Retinal pigment epithelial cell (primary cell): Measurements from ENCODE around the gene SND1.

Source experiments
- DNase-seq: peaks from one replicate; pipeline ENCODE4 v3.0.0-alpha.2; 2010; ENCODE audit warnings: low read depth
- H3K4me3 ChIP-seq: 2 replicates; pipeline ENCODE4 v1.5.1; 2011; ENCODE audit warnings: mild to moderate bottlenecking, low read length, control low read depth, moderate library complexity
- TF ChIP-seq, protein P1 (sequence below): conservative IDR thresholded peaks from 2 replicates; pipeline ENCODE4 v1.5.1; 2011; ENCODE audit warnings: low read depth, low read length, control low read depth, inconsistent platforms

Gene SND1

DNA sequence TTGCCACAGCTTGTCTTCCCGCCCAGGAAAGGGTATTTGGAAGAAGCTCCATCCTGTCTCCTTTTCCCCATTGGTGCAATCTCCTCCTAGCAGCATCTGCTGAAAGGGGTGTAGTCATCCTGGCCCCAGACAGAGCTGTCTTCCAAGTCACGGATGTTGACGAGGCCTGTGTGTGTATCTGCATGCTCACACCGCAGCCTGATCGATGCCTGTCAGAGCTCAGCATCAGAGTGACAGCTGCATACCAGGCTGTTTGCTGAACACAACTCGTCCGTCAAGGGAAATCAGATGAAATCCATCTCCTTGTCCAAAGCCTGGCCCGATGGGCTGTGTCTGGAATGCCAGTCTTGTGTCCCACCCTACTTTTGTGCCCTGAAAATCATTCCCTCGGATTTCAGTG is 400.4 kb downstream of the SND1 start:
- TF ChIP-seq, protein P1, sequence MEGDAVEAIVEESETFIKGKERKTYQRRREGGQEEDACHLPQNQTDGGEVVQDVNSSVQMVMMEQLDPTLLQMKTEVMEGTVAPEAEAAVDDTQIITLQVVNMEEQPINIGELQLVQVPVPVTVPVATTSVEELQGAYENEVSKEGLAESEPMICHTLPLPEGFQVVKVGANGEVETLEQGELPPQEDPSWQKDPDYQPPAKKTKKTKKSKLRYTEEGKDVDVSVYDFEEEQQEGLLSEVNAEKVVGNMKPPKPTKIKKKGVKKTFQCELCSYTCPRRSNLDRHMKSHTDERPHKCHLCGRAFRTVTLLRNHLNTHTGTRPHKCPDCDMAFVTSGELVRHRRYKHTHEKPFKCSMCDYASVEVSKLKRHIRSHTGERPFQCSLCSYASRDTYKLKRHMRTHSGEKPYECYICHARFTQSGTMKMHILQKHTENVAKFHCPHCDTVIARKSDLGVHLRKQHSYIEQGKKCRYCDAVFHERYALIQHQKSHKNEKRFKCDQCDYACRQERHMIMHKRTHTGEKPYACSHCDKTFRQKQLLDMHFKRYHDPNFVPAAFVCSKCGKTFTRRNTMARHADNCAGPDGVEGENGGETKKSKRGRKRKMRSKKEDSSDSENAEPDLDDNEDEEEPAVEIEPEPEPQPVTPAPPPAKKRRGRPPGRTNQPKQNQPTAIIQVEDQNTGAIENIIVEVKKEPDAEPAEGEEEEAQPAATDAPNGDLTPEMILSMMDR = no peak
- no peak overlapping the region for H3K4me3 ChIP-seq
- no peak for DNase-seq

DNA sequence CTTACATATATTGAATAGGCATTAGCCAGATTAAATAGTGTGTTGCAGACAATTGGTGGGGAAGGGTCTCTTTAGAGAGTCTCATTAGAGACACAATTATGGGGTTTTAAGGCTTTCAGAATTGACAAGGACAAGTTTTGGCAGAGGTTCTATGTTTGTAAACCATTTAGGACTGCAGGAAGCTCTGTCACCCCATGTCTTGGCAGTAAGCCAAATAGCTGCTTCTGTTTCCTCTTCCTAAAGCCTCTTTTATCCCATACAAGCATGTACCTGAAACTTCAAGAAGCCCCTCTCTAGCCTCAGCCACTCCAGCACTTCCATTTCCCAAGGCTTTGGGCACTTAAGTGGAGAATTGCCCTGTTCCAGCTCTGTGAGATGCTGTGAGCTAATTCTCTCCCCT is 401.0 kb downstream of the SND1 start:
- no peak for DNase-seq
- TF ChIP-seq, protein P1 = no peak
- no peak overlapping the region for H3K4me3 ChIP-seq

DNA sequence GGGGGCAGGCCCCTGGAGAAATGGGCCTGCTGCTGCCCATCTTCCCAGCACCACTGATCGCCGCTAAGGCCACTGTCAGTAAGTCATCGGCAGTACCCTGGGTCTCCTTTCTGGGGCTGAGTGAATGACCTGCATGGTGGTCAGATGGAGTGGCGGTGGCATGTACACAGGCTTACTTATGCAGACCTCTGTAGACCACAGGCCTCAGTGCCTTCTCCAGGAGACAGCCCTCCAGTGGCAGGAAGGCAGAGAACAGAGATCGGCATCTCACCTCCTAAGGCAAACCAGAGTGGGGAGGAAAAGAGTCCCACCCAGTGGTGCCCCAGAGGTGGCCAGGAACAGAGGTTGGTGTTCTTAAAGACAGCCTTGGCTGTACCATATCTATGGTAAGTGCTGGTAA is 402.0 kb downstream of the SND1 start:
- no peak for DNase-seq
- TF ChIP-seq, protein P1 = no peak
- no peak overlapping the region for H3K4me3 ChIP-seq

DNA sequence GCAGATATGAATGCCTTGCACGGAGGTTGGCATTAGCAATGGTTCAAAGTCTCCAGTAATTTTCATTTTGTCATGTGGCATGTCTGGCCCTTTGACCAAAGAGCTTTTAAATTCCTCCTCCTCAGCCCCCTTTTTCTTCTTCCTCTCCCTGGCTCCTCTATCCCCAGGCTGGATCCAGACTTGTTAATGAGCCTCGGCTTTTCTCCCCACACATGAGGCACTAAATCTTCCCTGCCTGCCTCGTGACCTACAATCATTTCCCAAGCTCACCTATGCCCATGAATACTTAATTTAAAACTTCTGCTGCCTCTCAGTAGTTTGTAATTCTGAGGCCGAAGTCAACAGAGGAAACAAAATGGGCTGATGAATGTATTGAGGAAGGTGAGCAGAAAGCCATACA is 402.5 kb downstream of the SND1 start:
- DNase-seq = no peak
- TF ChIP-seq, protein P1 = no peak
- no peak overlapping the region for H3K4me3 ChIP-seq

DNA sequence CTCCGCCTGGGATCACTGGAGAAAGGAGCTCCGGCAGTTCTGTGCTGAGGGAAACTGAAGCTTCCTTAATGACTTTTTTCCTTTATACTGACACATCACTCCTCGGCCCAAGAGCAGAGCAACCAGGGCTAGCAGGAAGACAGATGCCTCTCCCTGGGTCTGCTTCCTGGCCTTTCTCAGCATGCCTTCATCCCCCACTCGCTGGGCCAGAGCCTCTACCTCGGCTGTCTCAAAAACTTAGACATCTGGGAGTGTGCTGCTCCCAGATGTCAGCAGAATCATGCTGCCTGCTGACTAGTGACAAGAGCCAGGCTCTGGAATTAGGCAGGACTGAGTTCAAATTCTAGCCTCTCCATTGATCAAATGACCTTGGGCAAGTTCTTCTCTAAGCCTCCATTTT is 403.6 kb downstream of the SND1 start:
- TF ChIP-seq, protein P1 = no peak
- DNase-seq = no peak
- no peak overlapping the region for H3K4me3 ChIP-seq

DNA sequence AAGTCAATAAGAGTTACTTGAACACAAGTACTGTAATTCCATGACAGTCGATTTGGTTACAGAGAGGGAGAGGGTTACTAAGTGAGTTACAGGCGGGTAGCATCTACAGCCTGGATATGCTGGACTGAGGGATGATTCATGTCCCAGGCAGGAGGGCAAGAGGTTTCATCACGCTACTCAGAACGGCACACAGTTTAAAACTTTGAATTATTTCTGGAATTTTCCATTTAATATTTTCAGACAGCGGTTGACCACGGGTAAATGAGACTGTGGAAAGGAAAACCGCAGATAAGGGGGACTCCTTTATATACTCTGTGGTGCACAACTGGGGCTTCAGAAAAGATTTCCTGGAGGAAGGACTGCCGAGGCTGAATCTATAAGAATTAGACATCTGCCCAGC is 404.9 kb downstream of the SND1 start:
- no peak overlapping the region for H3K4me3 ChIP-seq
- TF ChIP-seq, protein P1 = no peak
- no peak for DNase-seq

DNA sequence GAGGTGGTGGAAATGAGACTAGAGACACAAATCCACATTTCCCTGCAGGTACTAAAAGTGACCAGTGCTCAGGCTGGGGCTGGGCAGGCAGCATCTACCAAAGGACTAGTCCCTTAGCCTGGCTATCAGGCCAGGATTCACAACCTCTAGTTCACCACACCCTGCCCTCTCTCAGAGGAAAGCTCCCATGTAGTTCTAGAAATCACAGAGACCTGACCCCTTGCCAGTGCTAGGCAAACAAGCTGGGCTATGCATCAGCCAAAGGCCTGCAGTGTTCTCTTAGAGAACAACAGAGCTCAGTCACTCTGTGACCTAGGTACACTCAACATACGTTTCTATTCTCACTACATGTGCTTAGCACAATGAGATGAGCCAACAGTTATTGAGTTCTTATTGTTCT is 405.9 kb downstream of the SND1 start:
- TF ChIP-seq, protein P1 = no peak
- DNase-seq = no peak

More for the DNA sequence above, 405.9 kb downstream of the SND1 start:
- H3K4me3 ChIP-seq = no peak overlapping the region
